Endothelial cell of umbilical vein (primary cell): ENCODE data around the gene DUSP28. TPM values are rescaled to one million over a fixed set of nuclear protein-coding genes. Genes with fewer than 3 reads are reported as not detected.

Experiments used
- BruUV-seq: library from RNA; stranded (reverse); fragments of 400-500 nt; replicated peaks from 2 replicates; lab custom pipeline; 2021; lab: Mats Ljungman, UMichigan
- CTCF ChIA-PET: fragments of 300-600, 350-600 bp; sonication (Branson Sonifier 250); formaldehyde crosslinking; loops from one replicate; lab custom pipeline; 2021; ENCODE audit warnings: antibody characterized with exemption, inconsistent platforms; lab: Charles Lee
- POLR2A ChIA-PET: fragments of 300-600, 350-600 bp; sonication (Branson Sonifier 250); formaldehyde crosslinking; loops from one replicate; lab custom pipeline; 2021; ENCODE audit warnings: antibody characterized with exemption, inconsistent platforms; lab: Charles Lee
- DNase-seq: peaks from one replicate; pipeline ENCODE4 v3.0.0-alpha.2; 2011; ENCODE audit warnings: low read depth, low spot score
- FAIRE-seq: peaks from 2 replicates; lab custom pipeline; 2011; peaks lifted over from hg19 to GRCh38; lab: Jason Lieb, UNC
- H2AFZ ChIP-seq: 2 replicates; pipeline ENCODE4 v1.6.0; 2012; ENCODE audit warnings: low read depth, low read length, control low read depth, inconsistent platforms
- H3K27ac ChIP-seq: 2 replicates; pipeline ENCODE4 v1.5.1; 2011; ENCODE audit warnings: low read depth, mild to moderate bottlenecking, control low read depth, low read length, moderate library complexity; ENCODE audit not compliant: insufficient read depth
- H3K27me3 ChIP-seq, 2 experiments: 2 replicates each; pipeline versions ENCODE4 v1.6.0 to v1.6.1; 2011; ENCODE audit warnings: low read length in 2 of 2, mixed read lengths in 1 of 2; ENCODE audit not compliant: control insufficient read depth in 2 of 2, insufficient read depth in 2 of 2
- H3K36me3 ChIP-seq, 2 experiments: 2 replicates in 1 of 2; 3 replicates in 1 of 2; pipeline ENCODE4 v1.5.1; 2011; ENCODE audit warnings: low read length in 2 of 2, mild to moderate bottlenecking in 1 of 2, moderate library complexity in 1 of 2; ENCODE audit not compliant: control insufficient read depth in 2 of 2, insufficient read depth in 2 of 2; ENCODE audit errors: extremely low read depth in 1 of 2
- H3K4me1 ChIP-seq: 3 replicates; pipeline ENCODE4 v1.5.1; 2011; ENCODE audit warnings: mild to moderate bottlenecking, low read length; ENCODE audit not compliant: control insufficient read depth, insufficient read depth; ENCODE audit errors: extremely low read depth
- H3K4me2 ChIP-seq: 2 replicates; pipeline ENCODE4 v1.6.1; 2011; ENCODE audit warnings: low read length, control low read depth, mixed read lengths; ENCODE audit not compliant: insufficient read depth
- H3K4me3 ChIP-seq, 3 experiments: fragments of 200-600 bp in 1 of 3; sonication (generic), shearing (Covaris generic) in 1 of 3; replicated peaks in 1 of 3; 2 replicates each; pipeline ENCODE4 v1.5.1; 2011 to 2016; ENCODE audit warnings: control low read depth in 3 of 3, low read length in 3 of 3, mild to moderate bottlenecking in 2 of 3, inconsistent platforms in 1 of 3, low read depth in 1 of 3, moderate library complexity in 1 of 3; ENCODE audit not compliant: insufficient read depth in 1 of 3
- H3K79me2 ChIP-seq: 2 replicates; pipeline ENCODE4 v1.6.0; 2012; ENCODE audit warnings: low read length, inconsistent platforms; ENCODE audit not compliant: control insufficient read depth, insufficient read depth
- H3K9ac ChIP-seq: replicated peaks from 2 replicates; pipeline ENCODE3; 2011; ENCODE audit warnings: low read length, control low read depth; ENCODE audit not compliant: insufficient read depth; ENCODE audit errors: extremely low read depth
- H3K9me1 ChIP-seq: replicated peaks from 3 replicates; pipeline ENCODE4 v1.6.0; 2011; ENCODE audit warnings: mild to moderate bottlenecking, low read length; ENCODE audit not compliant: control insufficient read depth, insufficient read depth; ENCODE audit errors: extremely low read depth
- H3K9me3 ChIP-seq: replicated peaks from 2 replicates; pipeline ENCODE4 v1.5.1; 2012; ENCODE audit warnings: low read length, inconsistent platforms; ENCODE audit not compliant: control insufficient read depth, insufficient read depth
- H4K20me1 ChIP-seq: replicated peaks from 2 replicates; pipeline ENCODE3; 2011; ENCODE audit warnings: mild to moderate bottlenecking, low read length; ENCODE audit not compliant: control insufficient read depth, insufficient read depth; ENCODE audit errors: extremely low read depth
- EZH2 ChIP-seq: IDR thresholded peaks from 2 replicates; pipeline ENCODE4 v1.6.1; 2012; ENCODE audit warnings: borderline replicate concordance, low read depth, mild to moderate bottlenecking, moderate library complexity, low read length, inconsistent platforms; ENCODE audit not compliant: severe bottlenecking
- FOS ChIP-seq: IDR thresholded peaks from 2 replicates; pipeline ENCODE4 v1.6.1; 2011; ENCODE audit warnings: mild to moderate bottlenecking, low read length, moderate library complexity, borderline replicate concordance; ENCODE audit not compliant: insufficient read depth
- GATA2 ChIP-seq: IDR thresholded peaks from 2 replicates; pipeline ENCODE4 v1.7.0; 2011; ENCODE audit warnings: low read depth, mild to moderate bottlenecking, moderate library complexity, mixed read lengths, low read length; ENCODE audit not compliant: insufficient read length, insufficient read depth
- JUN ChIP-seq: IDR thresholded peaks from 2 replicates; pipeline ENCODE4 v1.6.1; 2011; ENCODE audit warnings: borderline replicate concordance, low read depth; ENCODE audit not compliant: insufficient read length, insufficient read depth
- MYC ChIP-seq: IDR thresholded peaks from one replicate; pipeline ENCODE4 v1.6.1; 2011; ENCODE audit warnings: mild to moderate bottlenecking, low read depth, low read length
- POLR2A ChIP-seq: IDR thresholded peaks from 2 replicates; pipeline ENCODE4 v1.6.1; 2012; ENCODE audit warnings: low read depth, mild to moderate bottlenecking, control low read depth, low read length
- POLR2AphosphoS5 ChIP-seq: IDR thresholded peaks from 2 replicates; pipeline ENCODE4 v1.6.1; 2012; ENCODE audit warnings: low read depth, mild to moderate bottlenecking, control low read depth, low read length, moderate library complexity; ENCODE audit not compliant: insufficient read depth
- dilution Hi-C: fragments of 300-500 bp; cut with MboI; formaldehyde crosslinking; loops from one replicate; pipeline ENCODE4 v1.15.0; 2019; ENCODE audit warnings: low sequenced_read_pairs; ENCODE audit not compliant: extremely low pct_ligation_motif_present
- intact Hi-C: fragments of 100-400 bp; cut with micrococcal nuclease; formaldehyde crosslinking; loops from one replicate; pipeline ENCODE4 v1.10.0; 2022
- polyA plus RNA-seq, 4 experiments: library from polyadenylated mRNA; depleted of rRNA in 3 of 4; stranded (reverse) in 3 of 4; unstranded in 1 of 4; fragments of >200 nt; gene quantifications; 2 replicates each; pipeline versions ENCODE4 v1.2.1 to v1.2.3, GENCODE V29; 2011 to 2012; ENCODE audit warnings: missing spikeins in 1 of 4
- total RNA-seq: library from RNA; stranded (reverse); gene quantifications from 2 replicates; pipeline ENCODE4 v1.2.3, GENCODE V29; 2021
- TF ChIP-seq, protein P1 (sequence below): IDR thresholded peaks from 2 replicates; pipeline ENCODE4 v1.6.1; 2011; ENCODE audit not compliant: insufficient read depth, insufficient read length
- TF ChIP-seq, protein P2 (sequence below), 2 donors: IDR thresholded peaks; 1 replicate in 1 of 2; 2 replicates in 1 of 2; pipeline ENCODE4 v1.5.1; 2011; ENCODE audit warnings: low read length in 2 of 2, mild to moderate bottlenecking in 2 of 2, moderate library complexity in 2 of 2, control low read depth in 1 of 2, inconsistent platforms in 1 of 2, low read depth in 1 of 2; ENCODE audit not compliant: insufficient read depth in 1 of 2; ENCODE audit errors: extremely low read depth in 1 of 2

DUSP28 gene
- total and polyA plus RNA-seq, 2 donors (not counting 3 experiments of a cell fraction or from before 2014, with no cell fraction given) = 2.2 to 4.3 TPM

DNA sequence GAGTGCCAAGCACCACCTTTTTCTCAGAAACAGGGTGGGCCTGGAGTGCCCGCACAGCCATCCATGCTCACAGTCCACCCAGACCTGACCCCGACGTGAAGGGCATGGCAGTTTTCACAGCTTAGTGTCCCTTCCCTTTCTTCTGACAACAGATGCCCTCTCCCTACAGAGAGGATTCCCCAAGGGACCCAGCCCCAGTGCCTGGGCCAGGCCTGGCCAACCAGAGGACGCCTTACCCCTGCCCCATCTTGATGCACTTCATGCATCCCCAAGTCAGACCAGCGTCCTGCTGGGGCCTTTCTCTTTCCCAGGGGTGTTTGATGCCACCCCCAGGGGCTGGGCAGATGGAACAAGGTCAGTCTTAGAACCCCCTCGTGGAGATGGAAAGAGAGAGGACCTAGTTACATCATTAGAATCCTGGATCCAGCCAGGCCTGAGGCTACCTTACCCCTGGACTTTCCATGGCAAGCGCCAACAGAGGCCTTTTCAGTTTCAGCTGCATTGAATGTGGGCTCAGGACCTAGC lies 6.1 kb upstream of the DUSP28 start:
- H3K27ac ChIP-seq = no peak overlapping the region
- H3K9ac ChIP-seq = no peak overlapping the region
- dilution Hi-C loops (no loop called here), intact Hi-C loops (no loop called here)
- FAIRE-seq (no peak), DNase-seq (no peak)
- H2AFZ ChIP-seq = no peak overlapping the region
- TF ChIP-seq POLR2A = no peak
- TF ChIP-seq MYC = no peak
- no peak for TF ChIP-seq FOS
- no peak for TF ChIP-seq GATA2
- no peak for TF ChIP-seq EZH2
- no peak for TF ChIP-seq JUN
- TF ChIP-seq POLR2AphosphoS5 = no peak
- TF ChIP-seq, protein P1, sequence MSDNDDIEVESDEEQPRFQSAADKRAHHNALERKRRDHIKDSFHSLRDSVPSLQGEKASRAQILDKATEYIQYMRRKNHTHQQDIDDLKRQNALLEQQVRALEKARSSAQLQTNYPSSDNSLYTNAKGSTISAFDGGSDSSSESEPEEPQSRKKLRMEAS = no peak
- TF ChIP-seq, protein P2, sequence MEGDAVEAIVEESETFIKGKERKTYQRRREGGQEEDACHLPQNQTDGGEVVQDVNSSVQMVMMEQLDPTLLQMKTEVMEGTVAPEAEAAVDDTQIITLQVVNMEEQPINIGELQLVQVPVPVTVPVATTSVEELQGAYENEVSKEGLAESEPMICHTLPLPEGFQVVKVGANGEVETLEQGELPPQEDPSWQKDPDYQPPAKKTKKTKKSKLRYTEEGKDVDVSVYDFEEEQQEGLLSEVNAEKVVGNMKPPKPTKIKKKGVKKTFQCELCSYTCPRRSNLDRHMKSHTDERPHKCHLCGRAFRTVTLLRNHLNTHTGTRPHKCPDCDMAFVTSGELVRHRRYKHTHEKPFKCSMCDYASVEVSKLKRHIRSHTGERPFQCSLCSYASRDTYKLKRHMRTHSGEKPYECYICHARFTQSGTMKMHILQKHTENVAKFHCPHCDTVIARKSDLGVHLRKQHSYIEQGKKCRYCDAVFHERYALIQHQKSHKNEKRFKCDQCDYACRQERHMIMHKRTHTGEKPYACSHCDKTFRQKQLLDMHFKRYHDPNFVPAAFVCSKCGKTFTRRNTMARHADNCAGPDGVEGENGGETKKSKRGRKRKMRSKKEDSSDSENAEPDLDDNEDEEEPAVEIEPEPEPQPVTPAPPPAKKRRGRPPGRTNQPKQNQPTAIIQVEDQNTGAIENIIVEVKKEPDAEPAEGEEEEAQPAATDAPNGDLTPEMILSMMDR (IDR thresholded peaks at IDR 0.05; ENCODE audit: extremely low read depth in 1 of 2, insufficient read depth in 1 of 2, low read depth in 1 of 2, low read length in 2 of 2) = no peak
- no peaks in the 10 kb centered on the region for H4K20me1 ChIP-seq
- peaks cover 12% of the 10 kb centered on the region for H3K4me1 ChIP-seq
- H3K4me3 ChIP-seq = no peak overlapping the region
- no peaks in the 10 kb centered on the region for H3K9me1 ChIP-seq
- no peaks in the 10 kb centered on the region for H3K27me3 ChIP-seq
- CTCF ChIA-PET = interaction anchor here (0.6 kb wide), 1 partner anchor 33 kb away, joined by 3 read pairs; no protein-coding TSS in a partner anchor
- POLR2A ChIA-PET = no interaction called here
- no TSS peak for BruUV-seq
- H3K9me3 ChIP-seq = no peaks in the 10 kb centered on the region
- H3K36me3 ChIP-seq = peaks cover 2% of the 10 kb centered on the region in 2 experiments
- H3K4me2 ChIP-seq = no peak overlapping the region
- peaks cover 6% of the 10 kb centered on the region for H3K79me2 ChIP-seq
